H54 (cell line): ENCODE measurements around the gene SARNP.
A peak's percentile ranks its signal among the peaks of the same experiment; 100 is the strongest.
"Not testable (repeated sequence)": the region's sequence is repeated elsewhere in the genome, so short reads cannot be mapped to it uniquely, and the experiment has no call there.

Experiments used
- DNase-seq: peaks from one replicate; pipeline ENCODE4 v3.0.0; 2011; ENCODE audit warnings: low spot score, mixed read lengths; ENCODE audit not compliant: insufficient read length
- FAIRE-seq: peaks from 3 replicates; lab custom pipeline; 2011; peaks lifted over from hg19 to GRCh38; lab: Jason Lieb, UNC
- POLR2A ChIP-seq: IDR thresholded peaks from 2 replicates; pipeline ENCODE4 v1.6.1; 2011; ENCODE audit warnings: low read depth, mild to moderate bottlenecking, low read length

SARNP gene

DNA sequence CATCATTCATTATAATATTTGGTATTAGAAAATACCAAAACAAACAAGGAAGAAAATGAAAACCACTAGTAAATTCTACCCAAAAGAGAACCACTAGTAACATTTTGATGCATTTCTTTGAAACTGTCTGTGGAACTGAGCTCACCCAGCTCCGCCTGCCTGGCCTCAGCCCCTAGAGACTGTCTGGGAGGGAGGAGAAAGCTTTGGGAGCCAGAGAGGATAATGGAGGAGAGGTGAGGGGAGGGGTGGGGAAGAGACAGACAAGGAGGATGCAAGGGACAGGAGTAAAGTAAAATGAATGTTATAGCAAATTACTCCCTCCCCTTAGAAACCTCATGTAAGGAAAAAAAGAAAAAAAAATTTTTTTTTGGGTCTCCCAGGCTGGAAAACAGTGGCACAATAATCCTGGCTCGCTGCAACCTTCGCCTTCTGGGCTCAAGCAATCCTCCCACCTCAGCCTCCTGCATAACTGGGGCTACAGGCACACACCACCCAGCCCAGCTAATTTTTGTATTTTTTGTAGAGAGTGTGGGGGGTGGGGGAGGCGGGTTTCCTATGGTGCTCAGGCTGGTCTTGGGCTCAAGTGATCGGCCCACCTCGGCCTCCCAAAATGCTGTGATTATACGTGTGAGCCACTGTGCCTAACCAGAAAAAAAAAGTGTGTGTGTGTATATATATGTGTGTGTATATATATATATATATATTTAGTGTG, 28.4 kb upstream of the SARNP start:
- FAIRE-seq (no peak), DNase-seq (no peak)
- TF ChIP-seq POLR2A = no peak

- no peak for TF ChIP-seq POLR2A
- DNase-seq (no peak), FAIRE-seq (no peak)
Observed at GRCh38 chr12:55845361-55845760, 27.8 kb upstream of the SARNP start.

GRCh38 chr12:55844961-55845360, 27.4 kb upstream of the SARNP start:
- FAIRE-seq (no peak), DNase-seq (no peak)
- no peak for TF ChIP-seq POLR2A

- FAIRE-seq = no peak
- no peak for DNase-seq
Observed at GRCh38 chr12:55843431-55843830, 25.9 kb upstream of the SARNP start.

GRCh38 chr12:55842681-55843429, 25.3 kb upstream of the SARNP start, which contains the start of gene MMP19:
TSS of gene MMP19 (minus strand) at chr12:55842936. CDS start at chr12:55842830, 106 bp downstream.
- FAIRE-seq = peak; percentile 43
- peak; percentile 5; the same call in 1 of the 2 replicates for TF ChIP-seq POLR2A
- no peak for DNase-seq

More at GRCh38 chr12:55843431-55843830, 25.9 kb upstream of the SARNP start:
- no peak for TF ChIP-seq POLR2A

DNA sequence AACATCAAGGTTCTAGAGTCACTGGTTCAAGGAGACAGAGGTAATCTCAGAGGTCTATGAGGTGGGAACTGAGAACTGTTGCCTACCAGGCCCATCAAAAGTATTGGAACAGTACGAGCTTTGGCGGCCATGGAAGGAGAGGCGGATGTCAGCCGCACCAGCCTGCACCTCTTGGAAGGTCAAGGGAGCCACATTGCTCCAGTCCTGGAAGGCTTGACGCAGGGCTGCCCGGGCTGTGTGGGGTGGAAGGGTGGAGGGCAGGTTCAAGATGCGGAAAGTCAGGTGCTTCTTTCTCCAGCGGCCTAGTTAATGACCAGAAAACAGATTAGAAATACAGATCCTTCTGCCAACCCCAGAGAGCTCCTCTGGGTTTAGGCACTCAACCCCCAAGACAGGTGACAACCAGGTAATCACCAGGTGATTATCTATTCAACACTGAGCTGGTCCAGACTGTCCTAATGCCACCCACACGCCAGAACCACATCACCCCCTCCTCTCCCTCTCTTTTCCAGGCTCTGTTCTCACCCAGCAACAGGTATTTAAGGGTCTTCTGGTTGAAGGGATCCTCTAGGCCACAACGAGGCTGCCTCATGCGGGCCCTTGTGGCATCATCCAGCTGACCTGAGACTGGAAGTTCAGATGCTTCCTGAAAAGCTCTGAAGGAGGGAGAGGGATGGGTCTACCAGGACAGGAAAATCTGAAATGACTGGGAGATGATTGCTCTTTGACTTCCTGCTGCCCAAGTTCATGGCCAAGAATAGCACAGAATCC, 23.2 kb upstream of the SARNP start:
- no peak for FAIRE-seq

DNA sequence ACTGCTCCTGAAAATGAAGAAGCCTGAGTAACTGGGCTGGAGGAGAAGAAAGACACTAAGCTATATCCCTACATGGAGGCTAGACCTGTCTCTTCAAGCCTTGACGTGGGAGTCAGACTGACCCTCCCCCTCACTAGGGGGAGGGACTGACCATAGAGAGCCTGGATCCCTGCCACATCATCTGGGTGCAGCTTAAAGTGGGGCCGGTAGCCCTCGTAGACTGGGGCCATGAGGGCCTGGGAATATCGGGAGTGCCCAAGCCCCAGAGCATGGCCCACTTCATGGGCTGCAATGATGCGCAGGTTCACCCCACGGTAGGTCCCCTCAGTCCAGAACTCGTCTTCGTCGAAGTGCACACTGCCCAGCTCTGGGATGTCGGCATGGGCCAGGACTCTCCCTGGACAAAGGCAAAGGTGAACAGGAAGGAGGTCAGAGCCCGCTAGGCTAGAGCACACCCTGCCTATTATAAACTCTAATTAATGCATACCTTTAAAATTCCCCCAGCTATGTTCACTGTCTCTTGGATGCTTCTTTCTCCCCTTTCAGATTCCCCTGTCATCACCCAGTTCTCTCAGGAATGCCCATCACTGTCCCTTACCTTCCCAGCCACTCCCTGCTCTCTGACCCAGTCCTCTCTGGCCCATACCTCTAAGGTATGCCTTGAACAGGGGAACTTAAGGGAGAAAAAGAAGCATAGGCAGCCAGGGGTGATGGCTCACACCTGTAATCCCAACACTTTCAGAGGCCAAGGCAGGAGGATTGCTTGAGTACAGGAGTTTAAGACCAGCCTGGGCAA, 22.0 kb upstream of the SARNP start:
- TF ChIP-seq POLR2A = no peak
- no peak for DNase-seq
- no peak for FAIRE-seq

More for the DNA sequence above, 23.2 kb upstream of the SARNP start:
- TF ChIP-seq POLR2A = no peak
- no peak for DNase-seq

DNA sequence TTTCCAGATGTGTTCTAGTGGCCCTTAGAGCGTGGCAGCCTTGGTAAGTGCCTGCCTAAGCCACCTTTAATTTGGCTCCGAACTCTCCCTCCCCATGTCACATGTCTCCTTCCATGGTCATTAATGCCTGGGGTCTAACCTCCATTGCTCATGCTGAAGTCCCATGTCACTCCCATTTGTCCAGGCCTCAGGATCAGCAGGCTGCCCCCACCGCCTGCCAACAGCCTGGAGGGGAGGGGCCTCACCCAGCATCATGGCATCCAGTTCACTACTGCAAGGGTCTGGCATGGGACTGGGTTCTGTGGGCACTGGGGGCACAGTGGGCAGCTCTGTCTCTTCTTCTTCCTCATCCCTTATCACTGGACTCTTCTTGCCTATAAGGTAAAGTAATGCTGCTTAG, 20.8 kb upstream of the SARNP start:
- TF ChIP-seq POLR2A = no peak
- FAIRE-seq = no peak
- no peak for DNase-seq

- DNase-seq, FAIRE-seq: not testable (repeated sequence)
Observed at GRCh38 chr12:55834400-55834799, 16.9 kb upstream of the SARNP start.

- no peak for TF ChIP-seq POLR2A
- no peak for FAIRE-seq
Observed at GRCh38 chr12:55833056-55833455, 15.5 kb upstream of the SARNP start.

DNA sequence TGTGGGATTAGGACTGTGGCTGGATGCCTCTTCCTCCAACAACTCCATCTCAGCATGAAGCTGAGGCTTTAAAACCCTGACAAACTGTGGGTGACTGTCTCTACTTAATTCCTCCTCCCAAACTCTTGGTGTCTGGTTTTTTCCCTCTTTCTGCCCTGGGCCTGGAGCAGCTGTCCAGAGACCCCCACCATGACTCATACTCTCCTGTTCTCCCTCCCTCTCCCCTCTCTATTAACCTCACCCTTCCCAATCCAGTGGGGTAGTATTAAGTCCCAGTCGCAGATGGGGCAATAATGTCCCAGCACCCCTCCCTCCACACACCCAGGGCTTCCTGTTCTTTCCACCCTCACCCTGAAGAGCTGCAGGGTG, 13.9 kb upstream of the SARNP start:
- no peak for TF ChIP-seq POLR2A
- DNase-seq = no peak
- FAIRE-seq = no peak

More at GRCh38 chr12:55833056-55833455, 15.5 kb upstream of the SARNP start:
- DNase-seq = no peak

DNA sequence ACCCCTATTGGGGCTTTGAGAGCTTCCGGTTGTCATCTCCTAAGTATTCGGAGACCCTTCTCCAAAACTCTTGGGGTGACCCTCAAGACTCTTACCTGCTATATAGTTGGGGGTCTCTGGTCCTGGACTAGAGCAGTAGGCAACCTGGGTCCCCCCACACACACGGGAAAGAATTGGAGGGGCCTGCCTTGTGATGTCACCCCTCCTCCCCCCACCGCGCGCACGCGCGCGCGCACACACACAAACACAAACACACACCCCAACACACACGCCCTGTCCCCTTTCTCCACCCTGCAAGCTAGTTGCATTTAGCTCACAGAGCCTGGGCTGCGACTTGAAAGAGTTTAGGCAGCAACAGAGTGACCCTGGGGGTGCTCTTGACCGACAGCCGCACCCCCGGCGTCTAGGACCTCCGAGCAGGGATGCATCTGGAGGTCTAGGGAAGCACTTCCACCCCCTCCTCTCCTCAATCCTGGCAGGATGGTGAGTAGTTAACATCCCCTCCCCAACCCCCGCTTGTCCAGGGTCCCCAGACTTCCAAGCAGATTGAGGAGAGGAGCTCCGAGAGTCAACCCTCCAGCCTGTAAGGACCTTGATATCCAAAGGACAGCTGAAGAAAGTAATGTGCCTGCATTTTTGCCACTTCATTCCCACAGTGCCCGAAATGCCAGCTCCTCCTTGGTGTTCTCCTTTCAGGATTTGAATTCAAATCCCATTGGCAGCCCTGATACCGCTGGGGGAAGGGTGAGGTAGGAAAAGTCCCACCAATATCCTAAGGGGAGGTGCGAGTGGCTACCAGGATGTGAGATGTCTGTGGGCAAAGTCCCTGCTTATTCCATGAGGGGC, 13.3 kb upstream of the SARNP start:
- no peak for FAIRE-seq
- TF ChIP-seq POLR2A = no peak

More for the DNA sequence above, 13.3 kb upstream of the SARNP start:
- no peak for DNase-seq
